Hepatocyte (in vitro differentiated cells): ENCODE results near the gene SLC17A1. TPM values are rescaled to one million over a fixed set of nuclear protein-coding genes. Genes with fewer than 3 reads are reported as not detected.

Experiments used
- DNase-seq: peaks from one replicate; pipeline ENCODE4 v3.0.0-alpha.2; 2016; ENCODE audit warnings: low spot score
- H2AFZ ChIP-seq: fragments of 200-600 bp; sonication (generic); 2 replicates; pipeline ENCODE4 v1.6.0; 2016; ENCODE audit warnings: antibody characterized with exemption, mild to moderate bottlenecking
- H3K27ac ChIP-seq: fragments of 200-600 bp; sonication (generic); 2 replicates; pipeline ENCODE4 v1.5.1; 2016; ENCODE audit warnings: mild to moderate bottlenecking
- H3K27me3 ChIP-seq: fragments of 200-600 bp; sonication (generic); 2 replicates; pipeline ENCODE4 v1.6.1; 2016
- H3K36me3 ChIP-seq: fragments of 200-600 bp; sonication (generic); replicated peaks from 2 replicates; pipeline ENCODE4 v1.5.1; 2016; ENCODE audit warnings: low read depth; ENCODE audit not compliant: insufficient read depth
- H3K4me1 ChIP-seq: fragments of 200-600 bp; sonication (generic); 2 replicates; pipeline ENCODE4 v1.5.1; 2016; ENCODE audit warnings: mild to moderate bottlenecking, moderate library complexity; ENCODE audit not compliant: insufficient read depth
- H3K4me2 ChIP-seq: fragments of 200-600 bp; sonication (generic); 2 replicates; pipeline ENCODE4 v1.6.0; 2016
- H3K4me3 ChIP-seq: fragments of 200-600 bp; sonication (generic); 2 replicates; pipeline ENCODE4 v1.5.1; 2016; ENCODE audit warnings: mild to moderate bottlenecking
- H3K79me2 ChIP-seq: fragments of 200-600 bp; sonication (generic); 2 replicates; pipeline ENCODE4 v1.6.0; 2017; ENCODE audit warnings: mild to moderate bottlenecking
- H3K9me2 ChIP-seq: fragments of 200-600 bp; sonication (generic); replicated peaks from 2 replicates; pipeline ENCODE4 v1.6.0; 2017; ENCODE audit warnings: mild to moderate bottlenecking; ENCODE audit not compliant: insufficient read depth
- H3K9me3 ChIP-seq: fragments of 200-600 bp; sonication (generic); 2 replicates; pipeline ENCODE4 v1.5.1; 2016; ENCODE audit warnings: low read depth, mild to moderate bottlenecking
- H4K20me1 ChIP-seq: fragments of 200-600 bp; sonication (generic); 2 replicates; pipeline ENCODE4 v1.6.0; 2016; ENCODE audit warnings: mild to moderate bottlenecking; ENCODE audit not compliant: insufficient read depth, poor library complexity, severe bottlenecking
- CTCF ChIP-seq: fragments of 200-600 bp; sonication (generic); IDR thresholded peaks from 2 replicates; pipeline ENCODE4 v1.5.1; 2016; ENCODE audit warnings: antibody characterized with exemption, mild to moderate bottlenecking; ENCODE audit not compliant: poor library complexity
- EZH2 ChIP-seq: fragments of 200-600 bp; sonication (generic); IDR thresholded peaks from 2 replicates; pipeline ENCODE4 v1.6.1; 2016; ENCODE audit warnings: antibody characterized with exemption, mild to moderate bottlenecking, borderline replicate concordance
- EZH2phosphoT487 ChIP-seq: fragments of 200-600 bp; sonication (generic); IDR thresholded peaks from one replicate; pipeline ENCODE4 v1.6.1; 2018; ENCODE audit warnings: antibody characterized with exemption, mild to moderate bottlenecking, low read depth, moderate library complexity; ENCODE audit not compliant: unreplicated experiment, severe bottlenecking
- WGBS: methylation state at CpG from one replicate; pipeline ENCODE4 v1.1.6; 2016; ENCODE audit warnings: low lambda C conversion rate; ENCODE audit errors: missing lambda C conversion rate; 5-methylcytosine and 5-hydroxymethylcytosine counted together
- polyA plus RNA-seq: library from polyadenylated mRNA; unstranded; fragments of >200 nt; fragmentation: Nextera tagmentation; extraction: Ambion mirVana; gene quantifications from 2 replicates; pipeline ENCODE4 v1.2.1, GENCODE V29; 2016
- total RNA-seq: library from RNA; depleted of rRNA; stranded (reverse); fragments of >200 nt; gene quantifications from 2 replicates; pipeline ENCODE4 v1.2.3, GENCODE V29; 2014

SLC17A1 gene
- total and polyA plus RNA-seq, 2 experiments from 2014 or later = 3.2 to 4.0 TPM

- Histone ChIP-seq H3K36me3 (no peaks in the 10 kb centered on the region), H3K27me3 (no peaks in the 10 kb centered on the region), H3K4me1 (no peaks in the 10 kb centered on the region), H3K4me2 (no peak overlapping the region), H2AFZ (no peak overlapping the region), H3K9me3 (no peaks in the 10 kb centered on the region), H3K4me3 (no peak overlapping the region), H3K79me2 (no peaks in the 10 kb centered on the region), H4K20me1 (no peaks in the 10 kb centered on the region), H3K27ac (no peak overlapping the region), H3K9me2 (no peaks in the 10 kb centered on the region)
- WGBS = 90% methylated on average over 3 of the region's 3 CpGs
- TF ChIP-seq EZH2phosphoT487 = no peak
- no peak for TF ChIP-seq EZH2
- TF ChIP-seq CTCF = no peak
- DNase-seq = no peak
Observed at GRCh38 chr6:25866011-25866410, 34.2 kb upstream of the SLC17A1 start.

GRCh38 chr6:25863360-25863759 lies 31.5 kb upstream of the SLC17A1 start:
- TF ChIP-seq EZH2phosphoT487 = no peak
- no peak for TF ChIP-seq CTCF
- TF ChIP-seq EZH2 = no peak
- Histone ChIP-seq H3K9me2 (no peaks in the 10 kb centered on the region), H3K4me2 (no peak overlapping the region), H3K27ac (no peak overlapping the region), H3K9me3 (no peaks in the 10 kb centered on the region), H3K79me2 (no peaks in the 10 kb centered on the region), H3K36me3 (no peaks in the 10 kb centered on the region), H3K27me3 (no peaks in the 10 kb centered on the region), H2AFZ (no peak overlapping the region), H4K20me1 (no peaks in the 10 kb centered on the region), H3K4me1 (no peaks in the 10 kb centered on the region), H3K4me3 (no peak overlapping the region)
- WGBS = 50% methylated on average over 2 of the region's 2 CpGs
- DNase-seq = no peak

- H4K20me1 ChIP-seq = no peaks in the 10 kb centered on the region
- no peak overlapping the region for H2AFZ ChIP-seq
Observed at GRCh38 chr6:25862199-25862598, 30.3 kb upstream of the SLC17A1 start.

More at GRCh38 chr6:25862199-25862598, 30.3 kb upstream of the SLC17A1 start:
- Histone ChIP-seq H3K9me3 (no peaks in the 10 kb centered on the region), H3K36me3 (no peaks in the 10 kb centered on the region), H3K4me3 (no peak overlapping the region), H3K9me2 (no peaks in the 10 kb centered on the region), H3K4me1 (no peaks in the 10 kb centered on the region), H3K79me2 (no peaks in the 10 kb centered on the region), H3K27ac (no peak overlapping the region), H3K27me3 (no peaks in the 10 kb centered on the region), H3K4me2 (no peak overlapping the region)
- 93% methylated on average over 4 of the region's 4 CpGs for WGBS
- TF ChIP-seq EZH2 (no peak), EZH2phosphoT487 (no peak), CTCF (no peak)
- no peak for DNase-seq
